UCSD-AML1 (cell line): Measurements from ENCODE around the gene MT4.
A peak's percentile ranks its signal among the peaks of the same experiment; 100 is the strongest.

ENCODE experiments used
- DNase-seq: peaks from one replicate; lab custom pipeline; 2025; ENCODE audit not compliant: unreplicated experiment; lab: John Stamatoyannopoulos, UW

MT4 gene

GRCh38 chr16:56601325-56601724 lies 36.5 kb downstream of the MT4 start:
- DNase-seq: no peak

GRCh38 chr16:56603589-56603988 lies 38.7 kb downstream of the MT4 start:
- peak; percentile 49 for DNase-seq

- DNase-seq: no peak
Measured at GRCh38 chr16:56604966-56605365, 40.1 kb downstream of the MT4 start.

GRCh38 chr16:56605475-56605874 lies 40.6 kb downstream of the MT4 start:
- no peak for DNase-seq

- DNase-seq: no peak
Measured at GRCh38 chr16:56606071-56606475, 41.2 kb downstream of the MT4 start.

GRCh38 chr16:56606476-56607108 lies 41.7 kb downstream of the MT4 start:
- DNase-seq: no peak

- peak; percentile 75 for DNase-seq
Measured at GRCh38 chr16:56607109-56607618, 42.3 kb downstream of the MT4 start.

GRCh38 chr16:56607675-56608042 lies 42.8 kb downstream of the MT4 start:
- DNase-seq: peak; percentile 55

- DNase-seq: peak; percentile 96
Measured at GRCh38 chr16:56608043-56608875, 43.4 kb downstream of the MT4 start, which contains the start of gene MT2A. MT2A (plus strand) TSS chr16:56608584; CDS start chr16:56608656, 72 bp downstream.

- no peak for DNase-seq
Measured at GRCh38 chr16:56608876-56609462, 44.1 kb downstream of the MT4 start.

- DNase-seq: peak; percentile 47
Measured at GRCh38 chr16:56609463-56609921, 44.6 kb downstream of the MT4 start.

- DNase-seq: peak; percentile 39
Measured at GRCh38 chr16:56610017-56610608, 45.2 kb downstream of the MT4 start.

GRCh38 chr16:56610609-56611111 lies 45.8 kb downstream of the MT4 start:
- DNase-seq: no peak

- no peak for DNase-seq
Measured at GRCh38 chr16:56611281-56611833, 46.5 kb downstream of the MT4 start.

GRCh38 chr16:56613706-56614105 lies 48.8 kb downstream of the MT4 start:
- DNase-seq: no peak

- DNase-seq: no peak
Measured at GRCh38 chr16:56614549-56614991, 49.7 kb downstream of the MT4 start.

GRCh38 chr16:56615353-56615752 lies 50.5 kb downstream of the MT4 start:
- no peak for DNase-seq

- no peak for DNase-seq
Measured at GRCh38 chr16:56616608-56617211, 51.8 kb downstream of the MT4 start.

- DNase-seq: no peak
Measured at GRCh38 chr16:56617212-56618085, 52.6 kb downstream of the MT4 start.
